PC-3 (cell line): Measurements from ENCODE around the gene TYROBP.

ENCODE experiments used
- EZH2phosphoT487 ChIP-seq: fragments of 300-600 bp; sonication (generic); IDR thresholded peaks from 2 replicates; pipeline ENCODE4 v1.6.1; 2018; ENCODE audit warnings: mild to moderate bottlenecking, antibody characterized with exemption, low read length, borderline replicate concordance
- TF ChIP-seq, protein P1 (sequence below): fragments of 300-600 bp; sonication (generic); conservative IDR thresholded peaks from 2 replicates; pipeline ENCODE4 v1.5.1; 2017; ENCODE audit warnings: antibody characterized with exemption, low read depth, mild to moderate bottlenecking, low read length

DNA sequence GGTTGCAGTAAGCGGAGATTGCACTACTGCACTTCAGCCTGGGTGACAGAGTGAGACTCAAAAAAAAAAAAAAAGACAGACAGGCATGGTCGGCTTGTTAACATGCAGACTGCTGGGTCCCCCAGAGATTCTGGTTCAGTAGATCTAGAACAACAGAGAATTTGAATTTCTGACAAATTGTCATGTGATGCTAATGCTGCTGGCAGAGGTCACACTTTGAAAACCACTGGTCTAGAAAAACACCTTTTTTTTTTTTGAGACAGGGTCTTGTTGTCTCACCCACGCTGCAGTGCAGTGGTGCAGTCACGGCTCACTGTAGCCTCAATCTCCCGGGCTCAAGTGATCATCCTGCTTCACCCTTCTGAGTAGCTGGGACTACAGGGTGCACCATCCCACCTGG, 20.4 kb upstream of the TYROBP start:
- TF ChIP-seq EZH2phosphoT487 = no peak
- TF ChIP-seq, protein P1, sequence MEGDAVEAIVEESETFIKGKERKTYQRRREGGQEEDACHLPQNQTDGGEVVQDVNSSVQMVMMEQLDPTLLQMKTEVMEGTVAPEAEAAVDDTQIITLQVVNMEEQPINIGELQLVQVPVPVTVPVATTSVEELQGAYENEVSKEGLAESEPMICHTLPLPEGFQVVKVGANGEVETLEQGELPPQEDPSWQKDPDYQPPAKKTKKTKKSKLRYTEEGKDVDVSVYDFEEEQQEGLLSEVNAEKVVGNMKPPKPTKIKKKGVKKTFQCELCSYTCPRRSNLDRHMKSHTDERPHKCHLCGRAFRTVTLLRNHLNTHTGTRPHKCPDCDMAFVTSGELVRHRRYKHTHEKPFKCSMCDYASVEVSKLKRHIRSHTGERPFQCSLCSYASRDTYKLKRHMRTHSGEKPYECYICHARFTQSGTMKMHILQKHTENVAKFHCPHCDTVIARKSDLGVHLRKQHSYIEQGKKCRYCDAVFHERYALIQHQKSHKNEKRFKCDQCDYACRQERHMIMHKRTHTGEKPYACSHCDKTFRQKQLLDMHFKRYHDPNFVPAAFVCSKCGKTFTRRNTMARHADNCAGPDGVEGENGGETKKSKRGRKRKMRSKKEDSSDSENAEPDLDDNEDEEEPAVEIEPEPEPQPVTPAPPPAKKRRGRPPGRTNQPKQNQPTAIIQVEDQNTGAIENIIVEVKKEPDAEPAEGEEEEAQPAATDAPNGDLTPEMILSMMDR = no peak
